Endothelial cell of umbilical vein (primary cell): Measurements from ENCODE around the gene RBP4. TPM values are rescaled to one million over a fixed set of nuclear protein-coding genes. Genes with fewer than 3 reads are reported as not detected.

Source experiments
- BruUV-seq: library from RNA; stranded (reverse); fragments of 400-500 nt; replicated peaks from 2 replicates; lab custom pipeline; 2021; lab: Mats Ljungman, UMichigan
- CTCF ChIA-PET: fragments of 300-600, 350-600 bp; sonication (Branson Sonifier 250); formaldehyde crosslinking; loops from one replicate; lab custom pipeline; 2021; ENCODE audit warnings: antibody characterized with exemption, inconsistent platforms; lab: Charles Lee
- POLR2A ChIA-PET: fragments of 300-600, 350-600 bp; sonication (Branson Sonifier 250); formaldehyde crosslinking; loops from one replicate; lab custom pipeline; 2021; ENCODE audit warnings: antibody characterized with exemption, inconsistent platforms; lab: Charles Lee
- DNase-seq: peaks from one replicate; pipeline ENCODE4 v3.0.0-alpha.2; 2011; ENCODE audit warnings: low read depth, low spot score
- FAIRE-seq: peaks from 2 replicates; lab custom pipeline; 2011; peaks lifted over from hg19 to GRCh38; lab: Jason Lieb, UNC
- H2AFZ ChIP-seq: 2 replicates; pipeline ENCODE4 v1.6.0; 2012; ENCODE audit warnings: low read depth, low read length, control low read depth, inconsistent platforms
- H3K27ac ChIP-seq: 2 replicates; pipeline ENCODE4 v1.5.1; 2011; ENCODE audit warnings: low read depth, mild to moderate bottlenecking, control low read depth, low read length, moderate library complexity; ENCODE audit not compliant: insufficient read depth
- H3K27me3 ChIP-seq, 2 experiments: 2 replicates each; pipeline versions ENCODE4 v1.6.0 to v1.6.1; 2011; ENCODE audit warnings: low read length in 2 of 2, mixed read lengths in 1 of 2; ENCODE audit not compliant: control insufficient read depth in 2 of 2, insufficient read depth in 2 of 2
- H3K36me3 ChIP-seq, 2 experiments: 2 replicates in 1 of 2; 3 replicates in 1 of 2; pipeline ENCODE4 v1.5.1; 2011; ENCODE audit warnings: low read length in 2 of 2, mild to moderate bottlenecking in 1 of 2, moderate library complexity in 1 of 2; ENCODE audit not compliant: control insufficient read depth in 2 of 2, insufficient read depth in 2 of 2; ENCODE audit errors: extremely low read depth in 1 of 2
- H3K4me1 ChIP-seq: 3 replicates; pipeline ENCODE4 v1.5.1; 2011; ENCODE audit warnings: mild to moderate bottlenecking, low read length; ENCODE audit not compliant: control insufficient read depth, insufficient read depth; ENCODE audit errors: extremely low read depth
- H3K4me2 ChIP-seq: 2 replicates; pipeline ENCODE4 v1.6.1; 2011; ENCODE audit warnings: low read length, control low read depth, mixed read lengths; ENCODE audit not compliant: insufficient read depth
- H3K4me3 ChIP-seq, 3 experiments: fragments of 200-600 bp in 1 of 3; sonication (generic), shearing (Covaris generic) in 1 of 3; replicated peaks in 1 of 3; 2 replicates each; pipeline ENCODE4 v1.5.1; 2011 to 2016; ENCODE audit warnings: control low read depth in 3 of 3, low read length in 3 of 3, mild to moderate bottlenecking in 2 of 3, inconsistent platforms in 1 of 3, low read depth in 1 of 3, moderate library complexity in 1 of 3; ENCODE audit not compliant: insufficient read depth in 1 of 3
- H3K79me2 ChIP-seq: 2 replicates; pipeline ENCODE4 v1.6.0; 2012; ENCODE audit warnings: low read length, inconsistent platforms; ENCODE audit not compliant: control insufficient read depth, insufficient read depth
- H3K9ac ChIP-seq: replicated peaks from 2 replicates; pipeline ENCODE3; 2011; ENCODE audit warnings: low read length, control low read depth; ENCODE audit not compliant: insufficient read depth; ENCODE audit errors: extremely low read depth
- H3K9me1 ChIP-seq: replicated peaks from 3 replicates; pipeline ENCODE4 v1.6.0; 2011; ENCODE audit warnings: mild to moderate bottlenecking, low read length; ENCODE audit not compliant: control insufficient read depth, insufficient read depth; ENCODE audit errors: extremely low read depth
- H3K9me3 ChIP-seq: replicated peaks from 2 replicates; pipeline ENCODE4 v1.5.1; 2012; ENCODE audit warnings: low read length, inconsistent platforms; ENCODE audit not compliant: control insufficient read depth, insufficient read depth
- H4K20me1 ChIP-seq: replicated peaks from 2 replicates; pipeline ENCODE3; 2011; ENCODE audit warnings: mild to moderate bottlenecking, low read length; ENCODE audit not compliant: control insufficient read depth, insufficient read depth; ENCODE audit errors: extremely low read depth
- EZH2 ChIP-seq: IDR thresholded peaks from 2 replicates; pipeline ENCODE4 v1.6.1; 2012; ENCODE audit warnings: borderline replicate concordance, low read depth, mild to moderate bottlenecking, moderate library complexity, low read length, inconsistent platforms; ENCODE audit not compliant: severe bottlenecking
- FOS ChIP-seq: IDR thresholded peaks from 2 replicates; pipeline ENCODE4 v1.6.1; 2011; ENCODE audit warnings: mild to moderate bottlenecking, low read length, moderate library complexity, borderline replicate concordance; ENCODE audit not compliant: insufficient read depth
- GATA2 ChIP-seq: IDR thresholded peaks from 2 replicates; pipeline ENCODE4 v1.7.0; 2011; ENCODE audit warnings: low read depth, mild to moderate bottlenecking, moderate library complexity, mixed read lengths, low read length; ENCODE audit not compliant: insufficient read length, insufficient read depth
- JUN ChIP-seq: IDR thresholded peaks from 2 replicates; pipeline ENCODE4 v1.6.1; 2011; ENCODE audit warnings: borderline replicate concordance, low read depth; ENCODE audit not compliant: insufficient read length, insufficient read depth
- MYC ChIP-seq: IDR thresholded peaks from one replicate; pipeline ENCODE4 v1.6.1; 2011; ENCODE audit warnings: mild to moderate bottlenecking, low read depth, low read length
- POLR2A ChIP-seq: IDR thresholded peaks from 2 replicates; pipeline ENCODE4 v1.6.1; 2012; ENCODE audit warnings: low read depth, mild to moderate bottlenecking, control low read depth, low read length
- POLR2AphosphoS5 ChIP-seq: IDR thresholded peaks from 2 replicates; pipeline ENCODE4 v1.6.1; 2012; ENCODE audit warnings: low read depth, mild to moderate bottlenecking, control low read depth, low read length, moderate library complexity; ENCODE audit not compliant: insufficient read depth
- dilution Hi-C: fragments of 300-500 bp; cut with MboI; formaldehyde crosslinking; loops from one replicate; pipeline ENCODE4 v1.15.0; 2019; ENCODE audit warnings: low sequenced_read_pairs; ENCODE audit not compliant: extremely low pct_ligation_motif_present
- intact Hi-C: fragments of 100-400 bp; cut with micrococcal nuclease; formaldehyde crosslinking; loops from one replicate; pipeline ENCODE4 v1.10.0; 2022
- polyA plus RNA-seq, 4 experiments: library from polyadenylated mRNA; depleted of rRNA in 3 of 4; stranded (reverse) in 3 of 4; unstranded in 1 of 4; fragments of >200 nt; gene quantifications; 2 replicates each; pipeline versions ENCODE4 v1.2.1 to v1.2.3, GENCODE V29; 2011 to 2012; ENCODE audit warnings: missing spikeins in 1 of 4
- total RNA-seq: library from RNA; stranded (reverse); gene quantifications from 2 replicates; pipeline ENCODE4 v1.2.3, GENCODE V29; 2021
- TF ChIP-seq, protein P1 (sequence below): IDR thresholded peaks from 2 replicates; pipeline ENCODE4 v1.6.1; 2011; ENCODE audit not compliant: insufficient read depth, insufficient read length
- TF ChIP-seq, protein P2 (sequence below), 2 donors: IDR thresholded peaks; 1 replicate in 1 of 2; 2 replicates in 1 of 2; pipeline ENCODE4 v1.5.1; 2011; ENCODE audit warnings: low read length in 2 of 2, mild to moderate bottlenecking in 2 of 2, moderate library complexity in 2 of 2, control low read depth in 1 of 2, inconsistent platforms in 1 of 2, low read depth in 1 of 2; ENCODE audit not compliant: insufficient read depth in 1 of 2; ENCODE audit errors: extremely low read depth in 1 of 2

The RBP4 gene
- total and polyA plus RNA-seq, 2 donors (not counting 3 experiments of a cell fraction or from before 2014, with no cell fraction given): not detected

DNA sequence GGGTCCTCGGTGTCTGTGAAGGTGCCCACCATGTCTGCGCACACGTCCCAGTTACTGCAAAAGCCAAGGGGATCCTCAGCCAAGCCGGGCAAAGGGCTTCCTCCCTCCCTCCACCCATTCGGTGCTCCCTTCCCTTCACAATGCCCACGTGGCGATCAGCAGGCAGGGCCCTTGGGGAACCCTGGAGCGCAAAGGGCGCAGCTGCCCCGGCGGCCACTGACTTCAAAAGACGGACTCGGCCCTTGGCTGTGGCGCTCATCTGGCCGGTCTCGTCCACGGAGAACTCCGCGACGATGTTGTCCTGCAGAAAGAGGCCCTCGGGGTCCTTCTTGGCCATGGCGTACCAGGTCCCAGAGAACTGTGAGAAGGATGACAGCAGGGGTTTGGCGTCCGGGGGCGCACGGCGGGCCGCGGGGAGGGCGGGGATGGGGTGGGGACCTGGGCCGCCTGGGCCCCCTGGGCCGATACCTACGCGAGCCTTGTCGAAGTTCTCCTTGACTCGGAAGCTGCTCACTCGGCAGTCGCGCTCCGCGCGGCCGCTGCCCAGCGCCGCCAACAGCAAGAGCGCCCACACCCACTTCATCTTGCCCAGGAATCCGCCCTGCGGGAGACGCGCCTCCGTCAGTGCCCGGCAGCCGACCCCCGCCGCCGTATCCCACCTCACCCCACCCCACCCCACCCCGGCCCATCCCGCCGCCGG, 439 bp downstream of the RBP4 start:
- ChIA-PET CTCF (interaction anchor here (0.9 kb wide), 1 partner anchor 46 kb away, joined by 3 read pairs; no protein-coding TSS in a partner anchor), POLR2A (no interaction called here)
- TF ChIP-seq, protein P1, sequence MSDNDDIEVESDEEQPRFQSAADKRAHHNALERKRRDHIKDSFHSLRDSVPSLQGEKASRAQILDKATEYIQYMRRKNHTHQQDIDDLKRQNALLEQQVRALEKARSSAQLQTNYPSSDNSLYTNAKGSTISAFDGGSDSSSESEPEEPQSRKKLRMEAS: no peak
- TF ChIP-seq MYC (no peak), EZH2 (no peak), POLR2AphosphoS5 (no peak), FOS (no peak), GATA2 (no peak), JUN (no peak), POLR2A (no peak)
- TF ChIP-seq, protein P2, sequence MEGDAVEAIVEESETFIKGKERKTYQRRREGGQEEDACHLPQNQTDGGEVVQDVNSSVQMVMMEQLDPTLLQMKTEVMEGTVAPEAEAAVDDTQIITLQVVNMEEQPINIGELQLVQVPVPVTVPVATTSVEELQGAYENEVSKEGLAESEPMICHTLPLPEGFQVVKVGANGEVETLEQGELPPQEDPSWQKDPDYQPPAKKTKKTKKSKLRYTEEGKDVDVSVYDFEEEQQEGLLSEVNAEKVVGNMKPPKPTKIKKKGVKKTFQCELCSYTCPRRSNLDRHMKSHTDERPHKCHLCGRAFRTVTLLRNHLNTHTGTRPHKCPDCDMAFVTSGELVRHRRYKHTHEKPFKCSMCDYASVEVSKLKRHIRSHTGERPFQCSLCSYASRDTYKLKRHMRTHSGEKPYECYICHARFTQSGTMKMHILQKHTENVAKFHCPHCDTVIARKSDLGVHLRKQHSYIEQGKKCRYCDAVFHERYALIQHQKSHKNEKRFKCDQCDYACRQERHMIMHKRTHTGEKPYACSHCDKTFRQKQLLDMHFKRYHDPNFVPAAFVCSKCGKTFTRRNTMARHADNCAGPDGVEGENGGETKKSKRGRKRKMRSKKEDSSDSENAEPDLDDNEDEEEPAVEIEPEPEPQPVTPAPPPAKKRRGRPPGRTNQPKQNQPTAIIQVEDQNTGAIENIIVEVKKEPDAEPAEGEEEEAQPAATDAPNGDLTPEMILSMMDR (IDR thresholded peaks at IDR 0.05; ENCODE audit: extremely low read depth in 1 of 2, insufficient read depth in 1 of 2, low read depth in 1 of 2, low read length in 2 of 2): no peak
- no peaks in the 10 kb centered on the region for H3K9me1 ChIP-seq
- dilution Hi-C loops: no loop called here
- no peaks in the 10 kb centered on the region for H3K4me1 ChIP-seq
- H3K79me2 ChIP-seq: no peaks in the 10 kb centered on the region
- BruUV-seq: no TSS peak
- no peaks in the 10 kb centered on the region for H3K36me3 ChIP-seq
- peak overlapping the region; percentile 33 for H2AFZ ChIP-seq
- H3K9ac ChIP-seq: no peak overlapping the region
- H3K4me3 ChIP-seq: no peak overlapping the region
- intact Hi-C loops: no loop called here
- DNase-seq: peak; percentile 26
- H4K20me1 ChIP-seq: no peaks in the 10 kb centered on the region
- no peak overlapping the region for H3K4me2 ChIP-seq
- no peaks in the 10 kb centered on the region for H3K9me3 ChIP-seq
- peaks cover 28 to 52% of the 10 kb centered on the region in 2 experiments for H3K27me3 ChIP-seq
- H3K27ac ChIP-seq: no peak overlapping the region
- FAIRE-seq: peak; percentile 8
